ENCODE results near the gene MYL10. TPM values are rescaled to one million over a fixed set of nuclear protein-coding genes. Genes with fewer than 3 reads are reported as not detected.

The MYL10 gene
- polyA plus RNA-seq, 2 donors = not detected

GRCh38 chr7:101586906-101587677, 42.0 kb downstream of the MYL10 start:
- Histone ChIP-seq H3K4me1 (ENCODE audit: control insufficient read depth in 2 of 2, insufficient read depth in 2 of 2, low read length in 1 of 2) (peaks cover 0 to 4% of the 10 kb centered on the region in 2 donors), H3K27ac (ENCODE audit: low read depth in 2 of 2, low read length in 1 of 2) (no peak overlapping the region), H3K4me3 (ENCODE audit: low read depth in 1 of 2, low read length in 2 of 2) (no peak overlapping the region), H3K27me3 (ENCODE audit: control insufficient read depth in 1 of 2, insufficient read depth in 2 of 2, low read length in 2 of 2) (no peaks in the 10 kb centered on the region), H3K9me3 (ENCODE audit: control insufficient read depth in 2 of 2, insufficient read depth in 1 of 2, low read depth in 1 of 2, low read length in 1 of 2) (no peaks in the 10 kb centered on the region), H3K36me3 (ENCODE audit: control insufficient read depth in 2 of 2, insufficient read depth in 2 of 2, low read length in 1 of 2) (no peaks in the 10 kb centered on the region)
- WGBS, 2 donors = 71 to 73% methylated on average over 12 of the region's 12 CpGs

GRCh38 chr7:101586078-101586905, 42.8 kb downstream of the MYL10 start:
- 66 to 73% methylated on average over 18 of the region's 18 CpGs for WGBS, 2 donors
- H3K4me3 ChIP-seq (ENCODE audit: low read depth in 1 of 2, low read length in 2 of 2) = no peak overlapping the region
- no peaks in the 10 kb centered on the region for H3K36me3 ChIP-seq (ENCODE audit: control insufficient read depth in 2 of 2, insufficient read depth in 2 of 2, low read length in 1 of 2)
- no peak overlapping the region for H3K27ac ChIP-seq (ENCODE audit: low read depth in 2 of 2, low read length in 1 of 2)
- H3K27me3 ChIP-seq (ENCODE audit: control insufficient read depth in 1 of 2, insufficient read depth in 2 of 2, low read length in 2 of 2) = no peaks in the 10 kb centered on the region
- peaks cover 0 to 4% of the 10 kb centered on the region in 2 donors for H3K4me1 ChIP-seq (ENCODE audit: control insufficient read depth in 2 of 2, insufficient read depth in 2 of 2, low read length in 1 of 2)
- H3K9me3 ChIP-seq (ENCODE audit: control insufficient read depth in 2 of 2, insufficient read depth in 1 of 2, low read depth in 1 of 2, low read length in 1 of 2) = no peaks in the 10 kb centered on the region

GRCh38 chr7:101582971-101583370, 46.1 kb downstream of the MYL10 start:
- no peaks in the 10 kb centered on the region for H3K4me1 ChIP-seq (ENCODE audit: control insufficient read depth in 2 of 2, insufficient read depth in 2 of 2, low read length in 1 of 2)
- no peaks in the 10 kb centered on the region for H3K27me3 ChIP-seq (ENCODE audit: control insufficient read depth in 1 of 2, insufficient read depth in 2 of 2, low read length in 2 of 2)
- no peaks in the 10 kb centered on the region for H3K9me3 ChIP-seq (ENCODE audit: control insufficient read depth in 2 of 2, insufficient read depth in 1 of 2, low read depth in 1 of 2, low read length in 1 of 2)
- no peak overlapping the region for H3K4me3 ChIP-seq (ENCODE audit: low read depth in 1 of 2, low read length in 2 of 2)
- no peak overlapping the region for H3K27ac ChIP-seq (ENCODE audit: low read depth in 2 of 2, low read length in 1 of 2)
- H3K36me3 ChIP-seq (ENCODE audit: control insufficient read depth in 2 of 2, insufficient read depth in 2 of 2, low read length in 1 of 2) = no peaks in the 10 kb centered on the region
- WGBS, 2 donors = 97 to 98% methylated on average over 3 of the region's 3 CpGs

GRCh38 chr7:101581891-101582290, 47.2 kb downstream of the MYL10 start:
- H3K4me3 ChIP-seq (ENCODE audit: low read depth in 1 of 2, low read length in 2 of 2) = no peak overlapping the region

GRCh38 chr7:101580596-101580995, 48.5 kb downstream of the MYL10 start:
- H3K4me1 ChIP-seq (ENCODE audit: control insufficient read depth in 2 of 2, insufficient read depth in 2 of 2, low read length in 1 of 2) = no peaks in the 10 kb centered on the region
- no peak overlapping the region for H3K27ac ChIP-seq (ENCODE audit: low read depth in 2 of 2, low read length in 1 of 2)
- WGBS, 2 donors = 90 to 95% methylated on average over 7 of the region's 7 CpGs
- H3K9me3 ChIP-seq (ENCODE audit: control insufficient read depth in 2 of 2, insufficient read depth in 1 of 2, low read depth in 1 of 2, low read length in 1 of 2) = peaks cover 2 to 5% of the 10 kb centered on the region in 2 donors
- H3K27me3 ChIP-seq (ENCODE audit: control insufficient read depth in 1 of 2, insufficient read depth in 2 of 2, low read length in 2 of 2) = peaks cover 0 to 2% of the 10 kb centered on the region in 2 donors
- no peak overlapping the region for H3K4me3 ChIP-seq (ENCODE audit: low read depth in 1 of 2, low read length in 2 of 2)
- no peaks in the 10 kb centered on the region for H3K36me3 ChIP-seq (ENCODE audit: control insufficient read depth in 2 of 2, insufficient read depth in 2 of 2, low read length in 1 of 2)

More at GRCh38 chr7:101581891-101582290, 47.2 kb downstream of the MYL10 start:
- WGBS, 2 donors = 40 to 52% methylated on average over 10 of the region's 10 CpGs
- Histone ChIP-seq H3K27me3 (ENCODE audit: control insufficient read depth in 1 of 2, insufficient read depth in 2 of 2, low read length in 2 of 2) (no peaks in the 10 kb centered on the region), H3K36me3 (ENCODE audit: control insufficient read depth in 2 of 2, insufficient read depth in 2 of 2, low read length in 1 of 2) (no peaks in the 10 kb centered on the region), H3K27ac (ENCODE audit: low read depth in 2 of 2, low read length in 1 of 2) (no peak overlapping the region), H3K9me3 (ENCODE audit: control insufficient read depth in 2 of 2, insufficient read depth in 1 of 2, low read depth in 1 of 2, low read length in 1 of 2) (no peaks in the 10 kb centered on the region), H3K4me1 (ENCODE audit: control insufficient read depth in 2 of 2, insufficient read depth in 2 of 2, low read length in 1 of 2) (no peaks in the 10 kb centered on the region)

GRCh38 chr7:101578552-101578951, 50.5 kb downstream of the MYL10 start:
- Histone ChIP-seq H3K4me3 (ENCODE audit: low read depth in 1 of 2, low read length in 2 of 2) (no peak overlapping the region), H3K36me3 (ENCODE audit: control insufficient read depth in 2 of 2, insufficient read depth in 2 of 2, low read length in 1 of 2) (no peaks in the 10 kb centered on the region), H3K4me1 (ENCODE audit: control insufficient read depth in 2 of 2, insufficient read depth in 2 of 2, low read length in 1 of 2) (no peaks in the 10 kb centered on the region), H3K9me3 (ENCODE audit: control insufficient read depth in 2 of 2, insufficient read depth in 1 of 2, low read depth in 1 of 2, low read length in 1 of 2) (peaks cover 2 to 5% of the 10 kb centered on the region in 2 donors), H3K27me3 (ENCODE audit: control insufficient read depth in 1 of 2, insufficient read depth in 2 of 2, low read length in 2 of 2) (peaks cover 0 to 2% of the 10 kb centered on the region in 2 donors), H3K27ac (ENCODE audit: low read depth in 2 of 2, low read length in 1 of 2) (no peak overlapping the region)
- 57 to 64% methylated on average over 1 of the region's 1 CpG for WGBS, 2 donors

GRCh38 chr7:101576998-101577397, 52.1 kb downstream of the MYL10 start:
- 79 to 94% methylated on average over 3 of the region's 3 CpGs for WGBS, 2 donors
- Histone ChIP-seq H3K4me3 (ENCODE audit: low read depth in 1 of 2, low read length in 2 of 2) (no peak overlapping the region), H3K4me1 (ENCODE audit: control insufficient read depth in 2 of 2, insufficient read depth in 2 of 2, low read length in 1 of 2) (no peaks in the 10 kb centered on the region), H3K36me3 (ENCODE audit: control insufficient read depth in 2 of 2, insufficient read depth in 2 of 2, low read length in 1 of 2) (no peaks in the 10 kb centered on the region), H3K27me3 (ENCODE audit: control insufficient read depth in 1 of 2, insufficient read depth in 2 of 2, low read length in 2 of 2) (peaks cover 0 to 2% of the 10 kb centered on the region in 2 donors), H3K27ac (ENCODE audit: low read depth in 2 of 2, low read length in 1 of 2) (no peak overlapping the region), H3K9me3 (ENCODE audit: control insufficient read depth in 2 of 2, insufficient read depth in 1 of 2, low read depth in 1 of 2, low read length in 1 of 2) (peaks cover 2 to 5% of the 10 kb centered on the region in 2 donors)

- no peak overlapping the region for H3K27ac ChIP-seq (ENCODE audit: low read depth in 2 of 2, low read length in 1 of 2)
- peaks cover 0 to 2% of the 10 kb centered on the region in 2 donors for H3K27me3 ChIP-seq (ENCODE audit: control insufficient read depth in 1 of 2, insufficient read depth in 2 of 2, low read length in 2 of 2)
Observed at GRCh38 chr7:101575721-101576120, 53.4 kb downstream of the MYL10 start.

GRCh38 chr7:101575168-101575567, 53.9 kb downstream of the MYL10 start:
- H3K36me3 ChIP-seq (ENCODE audit: control insufficient read depth in 2 of 2, insufficient read depth in 2 of 2, low read length in 1 of 2) = no peaks in the 10 kb centered on the region
- no peak overlapping the region for H3K4me3 ChIP-seq (ENCODE audit: low read depth in 1 of 2, low read length in 2 of 2)
- 47 to 49% methylated on average over 2 of the region's 2 CpGs for whole genome bisulfite sequencing, 2 donors
- H3K27ac ChIP-seq (ENCODE audit: low read depth in 2 of 2, low read length in 1 of 2) = no peak overlapping the region
- no peaks in the 10 kb centered on the region for H3K4me1 ChIP-seq (ENCODE audit: control insufficient read depth in 2 of 2, insufficient read depth in 2 of 2, low read length in 1 of 2)
- H3K27me3 ChIP-seq (ENCODE audit: control insufficient read depth in 1 of 2, insufficient read depth in 2 of 2, low read length in 2 of 2) = peaks cover 0 to 2% of the 10 kb centered on the region in 2 donors
- H3K9me3 ChIP-seq (ENCODE audit: control insufficient read depth in 2 of 2, insufficient read depth in 1 of 2, low read depth in 1 of 2, low read length in 1 of 2) = peaks cover 2 to 5% of the 10 kb centered on the region in 2 donors

More at GRCh38 chr7:101575721-101576120, 53.4 kb downstream of the MYL10 start:
- Histone ChIP-seq H3K4me1 (ENCODE audit: control insufficient read depth in 2 of 2, insufficient read depth in 2 of 2, low read length in 1 of 2) (no peaks in the 10 kb centered on the region), H3K9me3 (ENCODE audit: control insufficient read depth in 2 of 2, insufficient read depth in 1 of 2, low read depth in 1 of 2, low read length in 1 of 2) (peaks cover 2 to 5% of the 10 kb centered on the region in 2 donors), H3K4me3 (ENCODE audit: low read depth in 1 of 2, low read length in 2 of 2) (no peak overlapping the region), H3K36me3 (ENCODE audit: control insufficient read depth in 2 of 2, insufficient read depth in 2 of 2, low read length in 1 of 2) (no peaks in the 10 kb centered on the region)
